CD4-positive, alpha-beta T cell treated with Interleukin-6 for 4 hours (primary cell): Measurements from ENCODE around the gene TNFSF8.

Experiments
- DNase-seq: peaks from one replicate; pipeline ENCODE4 v3.0.0-alpha.2; 2020; ENCODE audit warnings: mixed read lengths

Gene TNFSF8

DNA sequence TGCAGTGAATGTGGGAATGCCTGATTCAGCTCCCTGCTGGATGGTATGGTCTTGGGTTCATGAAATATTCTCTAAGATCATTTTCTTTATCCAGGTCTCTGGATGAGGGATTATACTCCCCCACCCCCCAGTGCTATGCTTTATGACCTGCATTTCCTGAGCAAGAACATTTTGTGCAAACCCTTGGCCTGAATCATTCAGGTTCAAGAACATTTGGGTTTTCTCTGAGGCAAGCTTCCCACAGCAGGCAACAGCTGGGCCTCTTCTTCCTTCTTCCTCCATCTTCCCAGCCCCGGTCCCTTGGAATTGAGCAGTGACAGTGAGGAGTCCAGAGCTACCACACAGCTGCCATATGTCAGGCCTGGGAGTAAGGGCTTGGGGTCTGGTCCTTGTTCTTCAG is 65.9 kb downstream of the TNFSF8 start:
- no peak for DNase-seq

DNA sequence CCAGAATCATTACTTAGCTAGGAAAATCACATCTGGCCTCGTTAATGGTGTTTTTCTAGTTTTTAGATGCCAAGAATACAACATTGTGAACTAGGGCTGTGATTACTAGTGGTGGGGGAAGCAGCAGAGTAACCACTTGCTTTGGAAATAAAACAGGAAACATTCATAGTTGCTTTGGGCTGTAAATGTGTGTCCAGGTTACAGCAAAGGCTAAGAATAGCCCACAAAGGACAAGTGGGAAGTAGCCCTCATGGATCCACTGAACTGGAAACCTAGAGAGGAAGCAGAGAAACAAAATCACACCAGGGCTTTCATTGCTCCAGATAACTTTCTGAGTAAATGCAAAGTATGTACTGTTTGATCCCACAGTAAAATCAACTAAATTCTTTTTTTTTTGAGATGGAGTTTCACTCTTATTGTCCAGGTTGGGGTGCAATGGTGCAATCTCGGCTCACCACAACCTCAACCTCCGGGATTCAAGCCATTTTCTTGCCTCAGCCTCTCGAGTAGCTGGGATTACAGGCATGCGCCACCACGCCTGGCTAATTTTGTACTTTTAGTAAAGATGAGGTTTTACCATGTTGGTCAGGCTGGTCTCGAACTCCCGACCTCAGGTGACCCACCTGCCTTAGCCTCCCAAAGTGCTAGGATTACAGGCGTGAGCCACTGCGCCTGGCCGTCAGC is 68.3 kb downstream of the TNFSF8 start:
- DNase-seq, result no peak

DNA sequence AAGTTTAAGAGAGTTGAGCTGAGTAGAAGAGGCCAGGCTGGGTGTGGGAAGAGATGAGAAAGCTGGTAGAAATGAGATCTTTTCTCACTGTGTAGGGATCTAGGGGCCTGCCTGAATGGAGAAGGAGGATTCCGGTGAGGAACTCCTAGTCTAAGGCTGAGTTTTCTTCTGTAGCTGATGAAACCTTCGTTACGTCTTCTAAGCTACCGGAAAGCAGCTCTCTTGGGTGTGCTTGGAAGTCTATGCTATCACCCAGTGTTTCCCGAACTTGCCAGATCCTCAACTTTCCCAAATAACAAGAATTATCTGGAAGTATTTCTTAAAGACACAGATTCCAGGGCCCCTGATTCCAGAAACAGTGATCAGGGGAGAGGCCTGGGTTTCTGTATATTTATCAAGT is 69.1 kb downstream of the TNFSF8 start:
- no peak for DNase-seq

DNA sequence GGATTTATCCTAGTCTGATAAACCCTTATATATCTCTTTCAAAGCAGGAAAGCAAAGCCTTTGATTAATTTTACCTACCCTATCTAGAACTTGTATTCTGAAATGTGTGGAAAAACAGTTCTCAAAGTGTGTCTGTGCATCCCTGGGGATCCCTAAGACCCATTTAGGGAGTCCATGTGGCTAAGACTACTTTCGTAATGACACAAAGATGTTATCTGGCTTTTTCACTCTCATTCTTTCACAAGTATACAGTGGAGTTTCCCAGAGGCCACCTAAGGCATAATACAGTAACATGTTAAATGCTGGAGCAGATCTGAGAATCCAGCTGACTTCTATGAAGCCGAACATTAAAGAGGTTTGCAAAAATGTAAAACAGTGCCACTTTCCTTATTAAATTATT is 70.2 kb downstream of the TNFSF8 start:
- no peak for DNase-seq

DNA sequence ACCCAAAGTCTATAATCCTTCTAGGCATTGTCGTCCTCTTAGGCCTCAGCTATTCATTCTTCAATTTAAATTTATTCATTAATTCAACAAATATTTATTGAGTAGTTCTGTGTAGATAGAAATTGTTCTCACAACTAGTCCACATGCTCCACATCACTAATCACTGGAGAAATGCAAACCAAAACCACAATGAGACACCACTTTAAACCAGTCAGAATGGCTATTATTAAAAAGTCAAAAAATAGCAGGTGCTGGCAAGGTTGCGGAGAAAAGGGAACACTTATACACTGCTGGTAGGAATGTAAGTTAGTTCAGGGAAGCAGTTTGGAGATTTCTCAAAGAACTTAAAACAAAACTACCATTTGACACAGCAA is 73.5 kb downstream of the TNFSF8 start:
- no peak for DNase-seq

DNA sequence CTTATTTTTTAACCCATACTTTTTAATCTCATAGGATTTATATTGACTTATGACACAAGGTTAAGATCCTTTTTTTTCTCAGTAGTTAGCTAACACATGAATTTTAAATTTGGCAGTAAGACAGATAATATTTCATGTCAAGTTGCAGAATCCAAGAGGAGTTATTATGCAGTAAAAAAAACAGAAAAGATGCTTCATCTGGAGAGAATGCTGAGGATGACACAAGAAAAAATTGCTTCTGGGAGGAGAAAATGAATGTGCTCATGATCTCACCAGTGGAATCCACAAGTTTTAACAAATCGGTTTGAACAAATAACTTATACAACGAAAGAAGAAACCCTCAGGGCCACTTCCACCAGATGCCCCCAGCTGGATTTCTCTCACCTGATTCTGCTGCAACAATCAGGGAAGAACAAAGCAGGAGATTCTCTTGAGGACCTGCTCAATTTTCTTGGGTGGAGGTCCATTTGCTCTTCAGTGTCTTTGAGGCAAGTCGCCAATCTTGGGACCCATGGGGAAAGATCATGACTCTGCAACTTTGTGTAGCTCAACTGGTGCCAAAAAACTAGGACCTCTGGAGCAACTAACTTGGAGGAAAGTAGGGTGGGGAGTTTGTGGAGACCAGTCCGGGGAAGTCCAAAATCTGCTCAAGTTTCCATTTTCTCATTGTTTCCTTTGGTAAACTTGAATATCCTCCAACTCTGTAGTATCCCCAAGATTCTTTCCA is 74.0 kb downstream of the TNFSF8 start:
- no peak for DNase-seq

DNA sequence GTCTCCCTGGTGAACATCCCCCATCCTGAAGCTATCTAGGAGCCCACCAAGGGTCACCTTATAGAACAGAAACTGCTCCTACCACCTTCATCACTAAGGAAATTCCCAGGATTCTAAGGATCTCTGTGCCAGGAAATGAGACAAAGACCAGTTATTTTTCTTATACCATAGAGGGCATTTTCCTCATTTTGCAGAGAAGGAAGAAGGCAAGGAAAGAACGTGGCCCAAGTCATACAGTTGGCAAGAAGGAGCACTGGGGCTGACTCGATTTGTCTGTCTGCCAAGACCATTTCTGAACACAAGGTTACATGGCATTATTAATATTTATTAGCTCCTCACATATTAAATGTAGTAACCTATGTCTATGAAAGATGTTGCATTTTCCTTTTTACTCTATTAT is 74.9 kb downstream of the TNFSF8 start:
- no peak for DNase-seq

DNA sequence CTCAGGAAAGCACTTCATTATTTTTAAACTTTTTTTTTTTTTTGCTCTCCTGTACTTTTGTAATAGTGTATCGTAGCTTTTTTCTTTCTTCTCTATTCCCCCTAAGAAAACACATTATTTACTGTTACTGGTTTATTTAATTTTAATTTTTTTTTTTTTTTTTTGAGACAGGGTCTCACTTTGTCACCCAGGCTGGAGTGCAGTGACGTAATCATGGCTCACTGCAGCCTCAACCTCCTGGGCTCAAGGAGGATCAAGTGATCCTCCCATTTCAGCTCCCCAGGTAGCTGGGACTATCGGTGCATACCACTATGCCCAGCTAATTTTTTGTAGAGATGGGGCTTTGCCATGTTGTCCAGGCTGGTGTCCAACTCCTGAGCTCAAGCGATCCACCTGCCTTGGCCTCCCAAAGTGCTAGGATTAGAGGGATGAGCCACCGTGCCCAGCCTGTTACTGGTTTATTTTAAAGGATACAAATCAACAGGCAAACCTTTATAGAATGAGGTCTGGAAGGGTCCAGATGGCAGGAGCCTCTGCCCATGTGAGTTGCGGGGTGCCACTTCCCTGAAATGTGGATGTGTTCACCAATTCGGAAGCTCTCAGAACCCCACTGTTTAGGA is 75.5 kb downstream of the TNFSF8 start:
- no peak for DNase-seq

DNA sequence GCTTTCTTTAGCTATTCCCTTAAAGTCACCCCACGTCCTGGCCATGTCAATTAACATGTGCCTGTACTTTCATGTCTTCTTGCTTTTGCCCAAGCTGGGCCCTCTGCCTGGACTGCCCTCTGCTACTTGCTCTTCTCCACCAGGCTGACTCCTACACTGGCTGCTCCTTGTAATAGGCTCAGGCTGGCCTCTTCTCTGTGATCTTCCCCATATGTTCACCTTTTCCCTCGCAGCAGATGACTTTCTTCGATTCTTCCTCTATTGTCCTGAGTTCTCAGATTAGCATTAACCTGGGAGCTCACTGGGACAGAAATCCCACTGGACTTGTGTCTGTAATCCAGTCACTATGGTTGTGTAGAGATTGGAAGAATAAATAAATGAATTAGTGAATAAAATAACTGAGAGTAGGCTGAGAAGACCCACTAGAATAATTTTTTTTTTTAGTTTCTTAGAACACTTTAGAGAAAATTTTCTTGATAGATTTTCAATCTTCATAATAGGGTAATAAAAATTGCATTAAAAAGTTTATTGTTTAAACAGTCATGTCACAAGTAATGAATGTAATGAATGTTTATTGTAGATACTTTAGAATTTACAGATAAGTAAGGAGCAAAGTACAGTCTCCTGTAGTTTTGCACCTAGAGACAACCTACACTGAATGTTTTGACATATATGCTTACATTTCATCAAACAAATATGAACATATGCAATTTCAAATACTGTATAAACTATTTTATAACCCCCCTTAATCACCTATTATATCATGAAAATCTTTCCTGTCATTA is 77.1 kb downstream of the TNFSF8 start:
- no peak for DNase-seq

DNA sequence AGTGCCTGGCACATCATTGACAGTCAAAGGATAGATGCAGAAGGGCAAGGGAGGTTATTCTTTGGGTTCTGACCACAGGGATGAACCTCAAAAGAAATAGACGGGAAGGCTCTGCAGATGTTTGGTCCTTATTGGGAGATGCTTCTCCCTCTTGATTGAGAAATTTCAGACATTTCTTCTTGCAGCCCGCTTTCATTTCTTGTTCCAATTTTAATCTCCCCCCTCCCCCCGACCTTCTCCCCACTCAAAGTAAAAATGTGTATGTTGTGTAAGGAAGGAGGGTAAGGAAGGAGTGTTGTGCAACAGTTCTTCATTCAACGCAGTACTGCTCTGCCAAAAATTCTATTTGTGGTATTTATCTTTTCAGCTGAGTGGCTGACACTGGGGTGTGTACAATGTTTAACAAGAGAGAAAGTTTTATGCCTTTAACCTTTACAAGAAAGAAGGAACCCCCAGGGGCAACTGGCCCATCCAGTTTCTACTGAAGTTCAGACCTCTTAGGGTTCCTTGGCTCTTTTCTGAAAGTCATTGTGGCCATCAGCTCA is 78.3 kb downstream of the TNFSF8 start:
- no peak for DNase-seq

DNA sequence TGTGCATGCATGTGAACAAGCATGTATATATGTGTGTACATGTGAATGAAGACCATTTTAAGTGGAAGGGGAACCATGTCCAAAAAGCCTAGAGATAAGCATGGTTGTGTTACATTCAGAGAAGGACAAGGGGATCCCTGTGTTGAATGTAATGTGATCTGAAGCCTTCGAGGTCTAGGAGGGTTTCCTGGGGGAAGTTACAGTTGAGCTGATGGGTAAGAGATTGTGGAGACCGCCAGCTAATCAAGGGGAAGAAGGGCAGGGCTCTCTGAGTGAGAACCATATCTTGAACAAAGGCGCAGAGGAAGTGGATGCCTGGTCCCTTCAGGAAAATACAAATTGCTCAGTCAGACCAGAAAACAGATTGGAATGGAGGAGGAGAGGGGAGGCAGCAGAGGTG is 79.1 kb downstream of the TNFSF8 start:
- DNase-seq, result no peak
